GM18517 (cell line): Measurements from ENCODE around the gene SRRM1.
"Not testable (repeated sequence)": the region's sequence is repeated elsewhere in the genome, so short reads cannot be mapped to it uniquely, and the experiment has no call there.

Source experiments
- ATAC-seq: cut with Tn5 transposase; IDR thresholded peaks from one replicate; pipeline ENCODE4 v1.9.1; 2021; ENCODE audit warnings: mild to moderate bottlenecking, moderate library complexity; ENCODE audit not compliant: unreplicated experiment

Gene SRRM1

DNA sequence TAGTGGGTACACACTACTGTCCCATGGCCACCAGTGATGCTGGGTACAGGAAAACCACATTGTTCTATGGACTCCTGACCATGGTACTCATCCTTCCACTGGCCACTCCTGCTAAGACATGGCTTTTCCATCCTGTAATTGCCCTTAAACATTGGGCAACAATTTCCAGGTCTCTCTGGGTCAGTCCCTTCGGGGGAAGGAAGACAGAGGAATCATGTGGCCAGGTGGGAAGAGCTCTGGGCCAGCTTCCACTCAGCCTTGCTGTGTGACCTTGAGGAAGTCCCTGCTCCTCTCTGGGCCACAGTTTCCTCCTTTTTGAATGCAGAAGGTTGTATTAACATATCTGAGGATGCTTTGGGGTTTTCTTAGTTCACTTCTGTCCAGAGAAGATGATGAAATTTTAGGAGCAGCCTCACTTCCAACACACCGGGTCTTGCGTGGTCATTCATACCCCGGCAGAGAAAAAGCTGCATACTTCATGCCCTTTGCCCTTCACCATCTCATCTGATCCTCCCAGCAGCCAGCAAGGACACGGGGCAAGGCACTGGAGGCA is 50.8 kb downstream of the SRRM1 start:
- ATAC-seq = no peak

DNA sequence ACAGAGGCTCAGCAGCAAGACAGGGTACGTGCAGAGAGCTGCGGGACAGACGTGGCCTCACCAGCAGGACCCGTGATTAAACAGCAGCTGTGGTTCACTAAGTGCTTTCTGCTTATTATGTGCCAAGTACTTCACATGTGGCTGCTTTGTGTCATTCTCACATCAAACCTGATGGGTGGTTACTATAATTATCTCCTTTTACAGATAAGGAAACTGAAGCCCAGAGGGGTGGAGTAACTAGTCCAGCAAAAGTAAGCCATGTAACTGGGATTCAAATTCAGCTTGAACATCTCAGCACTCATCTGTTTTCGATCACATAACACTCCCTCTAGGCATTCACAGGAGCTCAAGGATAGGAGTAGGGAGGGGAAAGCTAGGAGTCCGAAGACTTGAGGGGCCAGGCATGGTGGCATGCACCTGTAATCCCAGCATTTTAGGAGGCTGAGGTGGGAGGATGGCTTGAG is 51.3 kb downstream of the SRRM1 start:
- no peak for ATAC-seq

DNA sequence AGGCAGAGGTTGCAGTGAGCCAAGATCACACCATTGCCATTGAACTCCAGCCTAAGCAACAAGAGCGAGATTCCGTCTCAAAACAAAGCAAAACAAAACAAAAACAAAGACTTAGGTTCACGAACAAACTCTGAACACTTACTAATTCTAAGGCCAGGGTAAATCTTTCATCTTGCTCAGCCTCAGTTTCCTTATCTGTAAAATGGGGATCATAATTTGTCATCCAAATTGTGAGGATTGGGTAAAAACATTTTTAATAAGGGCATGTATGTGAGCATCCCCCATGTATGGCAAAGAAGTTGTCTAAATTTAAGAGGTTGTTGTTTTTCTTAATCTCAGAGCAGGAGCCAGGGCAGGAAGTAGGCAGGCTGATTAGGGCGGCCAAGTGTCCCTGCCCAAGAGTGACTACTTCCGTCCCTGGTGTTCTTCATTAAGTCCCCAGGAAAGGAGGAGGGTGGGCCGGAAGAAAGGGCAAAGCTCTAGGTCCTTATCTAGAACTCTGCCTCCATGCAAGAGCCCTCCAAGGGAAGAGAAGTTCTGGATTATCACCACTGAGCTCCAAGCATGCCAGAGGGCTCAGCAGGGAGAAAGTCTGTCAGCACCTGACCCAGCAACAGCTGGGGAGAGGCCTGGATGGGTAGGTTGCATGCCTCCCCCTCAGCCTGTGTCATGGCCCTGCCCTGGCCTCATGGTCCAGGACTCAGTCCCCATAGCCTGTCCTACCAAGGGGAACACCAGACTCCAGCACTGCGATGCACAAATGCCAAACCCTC is 52.3 kb downstream of the SRRM1 start:
- no peak for ATAC-seq

DNA sequence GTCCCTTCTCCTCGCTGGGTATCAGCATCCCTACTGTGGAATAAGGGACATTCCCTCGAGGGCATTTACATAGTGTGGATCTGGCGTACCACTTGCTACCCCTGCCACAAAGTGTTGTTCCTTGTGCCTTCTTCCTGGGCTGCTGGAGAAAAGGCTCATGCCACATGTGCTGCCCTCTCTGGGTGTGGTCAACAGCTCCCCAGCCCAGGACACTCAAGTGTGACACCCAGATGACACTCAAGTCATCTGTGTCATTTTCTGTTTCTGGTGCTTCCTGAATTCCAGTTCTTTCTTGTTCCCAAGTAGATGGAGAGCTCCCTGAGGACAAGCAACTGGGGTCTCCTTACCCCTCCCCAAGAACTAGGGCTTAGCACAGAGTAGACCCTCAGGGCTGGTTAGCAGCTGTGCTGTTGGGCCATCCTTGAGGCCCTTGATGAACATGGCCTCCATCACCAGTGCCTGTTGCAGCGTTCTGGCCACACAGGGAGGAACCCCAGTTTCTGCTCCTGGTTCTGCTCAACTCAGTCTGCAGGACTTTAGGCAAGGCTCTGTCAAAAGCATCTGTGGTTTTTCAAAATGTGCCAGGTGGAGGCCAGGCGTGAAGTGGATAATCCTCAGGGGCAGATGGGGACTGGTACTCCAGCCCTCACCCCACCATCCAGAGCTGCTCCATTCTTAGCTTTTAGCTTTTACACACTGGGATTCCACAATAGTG is 53.1 kb downstream of the SRRM1 start:
- no peak for ATAC-seq

DNA sequence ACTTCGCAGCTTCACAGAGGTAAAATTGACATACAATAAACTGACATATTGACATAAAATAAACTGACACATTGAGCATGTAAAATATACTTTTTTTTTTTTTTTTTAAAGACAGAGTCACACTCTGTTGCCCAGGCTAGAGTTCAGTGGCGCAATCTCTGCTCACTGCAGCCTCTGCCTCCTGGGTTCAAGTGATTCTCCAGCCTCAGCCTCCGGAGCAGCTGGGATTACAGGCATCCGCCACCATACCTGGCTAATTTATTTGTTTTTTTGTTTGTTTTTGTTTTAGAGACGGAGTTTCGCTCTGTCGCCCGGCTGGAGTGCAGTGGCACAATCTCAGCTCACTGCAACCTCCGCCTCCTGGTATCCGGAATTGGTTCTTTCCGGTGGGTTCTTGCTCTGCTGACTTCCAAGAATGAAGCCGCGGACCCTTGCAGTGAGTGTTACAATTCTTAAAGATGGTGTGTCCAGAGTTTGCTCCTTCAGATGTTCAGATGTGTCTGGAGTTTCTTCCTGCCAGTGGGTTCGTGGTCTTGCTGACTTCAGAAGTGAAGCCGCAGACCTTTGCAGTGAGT is 53.7 kb downstream of the SRRM1 start:
- ATAC-seq = no peak

DNA sequence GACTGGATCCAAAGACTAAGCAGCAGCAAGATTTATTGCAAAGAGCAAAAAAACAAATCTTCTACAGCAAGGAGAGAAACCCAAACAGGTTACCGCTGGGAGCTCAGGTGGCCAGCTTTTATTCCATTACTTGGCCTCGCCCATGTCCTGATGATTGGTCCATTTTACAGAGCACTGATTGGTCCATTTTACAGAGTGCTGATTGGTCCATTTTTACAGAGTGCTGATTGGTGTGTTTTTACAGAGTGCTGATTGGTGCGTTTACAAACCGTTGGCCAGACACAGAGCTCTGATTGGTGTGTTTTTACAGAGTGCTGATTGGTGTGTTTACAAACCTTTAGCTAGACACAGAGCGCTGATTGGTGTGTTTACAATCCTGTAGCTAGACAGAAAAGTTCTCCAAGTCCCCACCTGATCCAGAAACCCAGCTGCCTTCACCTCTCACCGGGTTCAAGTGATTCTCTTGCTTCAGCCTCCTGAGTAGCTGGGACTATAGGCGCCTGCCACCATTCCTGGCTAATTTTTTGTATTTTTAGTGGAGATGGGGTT is 54.4 kb downstream of the SRRM1 start:
- ATAC-seq = not testable (repeated sequence)

DNA sequence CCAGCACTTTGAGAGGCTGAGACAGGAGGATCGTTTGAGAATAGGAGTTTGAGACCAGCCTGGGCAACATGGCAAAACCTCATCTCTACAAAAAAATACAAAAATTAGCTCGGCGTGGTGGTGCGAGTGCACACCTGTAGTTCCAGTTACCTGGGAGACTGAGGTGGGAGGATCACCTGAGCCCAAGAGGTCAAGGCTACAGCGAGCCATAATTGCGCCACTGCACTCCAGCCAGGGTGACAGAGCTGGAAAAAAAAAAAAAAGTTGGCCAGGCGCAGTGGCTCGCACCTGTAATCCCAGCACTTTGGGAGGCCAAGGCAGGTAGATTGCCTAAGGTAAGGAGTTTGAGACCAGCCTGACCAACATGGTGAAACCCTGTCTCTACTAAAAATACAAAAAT is 55.2 kb downstream of the SRRM1 start:
- not testable (repeated sequence) for ATAC-seq

DNA sequence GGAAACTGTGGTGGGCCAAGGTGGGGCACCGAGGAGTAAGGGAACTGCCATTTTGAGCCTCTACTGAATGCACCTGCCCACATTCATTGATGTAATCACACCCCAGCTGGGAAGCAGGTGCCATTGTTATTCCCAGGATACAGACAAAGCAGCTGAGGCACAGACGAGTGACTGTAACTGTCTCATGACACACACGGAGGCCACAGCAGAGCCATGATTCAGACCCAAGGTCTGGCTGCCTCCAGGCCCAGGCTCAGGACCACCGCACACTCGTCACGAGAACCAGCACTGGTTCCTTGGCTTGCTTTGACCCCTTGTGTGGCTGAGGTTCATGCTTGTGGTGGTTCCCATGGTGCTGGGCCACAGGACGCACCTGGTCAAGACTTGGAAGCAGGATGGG is 56.5 kb downstream of the SRRM1 start:
- ATAC-seq = no peak

DNA sequence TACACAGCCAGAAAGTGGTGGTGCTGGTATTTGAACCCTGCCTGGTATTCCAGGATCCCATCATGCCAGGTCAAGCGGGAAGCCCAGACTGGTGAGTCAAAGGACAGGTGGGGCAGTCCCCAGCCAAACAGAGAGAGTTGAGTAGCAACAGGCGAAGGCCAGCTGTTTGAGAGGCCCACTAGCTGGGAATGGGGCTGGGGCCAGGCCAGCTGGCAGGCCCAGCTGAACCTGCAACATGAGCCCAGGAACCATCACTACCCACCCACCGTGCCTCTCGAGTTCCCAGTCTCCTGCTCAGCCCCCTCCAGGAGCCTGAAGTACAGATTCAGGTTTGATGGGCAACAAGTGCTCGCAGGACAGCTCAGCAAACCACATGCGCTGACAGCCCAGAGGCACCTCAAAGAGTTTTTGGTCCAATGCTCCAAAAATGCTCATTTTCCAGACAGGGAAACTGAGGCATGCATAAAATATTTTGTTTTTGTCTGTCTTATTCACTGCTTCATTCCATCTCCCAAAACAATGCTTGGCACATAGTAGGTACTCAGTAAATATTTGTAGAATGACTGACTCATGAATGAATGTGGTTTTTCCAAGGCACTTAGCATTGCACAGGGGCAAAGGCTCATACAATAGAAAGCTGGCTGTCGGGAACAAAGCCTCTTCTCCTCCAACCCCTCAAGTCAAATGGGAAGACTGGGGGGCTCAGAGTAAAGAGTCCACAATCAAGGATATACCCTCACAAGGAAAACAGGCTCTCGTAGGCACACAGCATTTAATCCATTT is 59.6 kb downstream of the SRRM1 start:
- ATAC-seq = no peak

DNA sequence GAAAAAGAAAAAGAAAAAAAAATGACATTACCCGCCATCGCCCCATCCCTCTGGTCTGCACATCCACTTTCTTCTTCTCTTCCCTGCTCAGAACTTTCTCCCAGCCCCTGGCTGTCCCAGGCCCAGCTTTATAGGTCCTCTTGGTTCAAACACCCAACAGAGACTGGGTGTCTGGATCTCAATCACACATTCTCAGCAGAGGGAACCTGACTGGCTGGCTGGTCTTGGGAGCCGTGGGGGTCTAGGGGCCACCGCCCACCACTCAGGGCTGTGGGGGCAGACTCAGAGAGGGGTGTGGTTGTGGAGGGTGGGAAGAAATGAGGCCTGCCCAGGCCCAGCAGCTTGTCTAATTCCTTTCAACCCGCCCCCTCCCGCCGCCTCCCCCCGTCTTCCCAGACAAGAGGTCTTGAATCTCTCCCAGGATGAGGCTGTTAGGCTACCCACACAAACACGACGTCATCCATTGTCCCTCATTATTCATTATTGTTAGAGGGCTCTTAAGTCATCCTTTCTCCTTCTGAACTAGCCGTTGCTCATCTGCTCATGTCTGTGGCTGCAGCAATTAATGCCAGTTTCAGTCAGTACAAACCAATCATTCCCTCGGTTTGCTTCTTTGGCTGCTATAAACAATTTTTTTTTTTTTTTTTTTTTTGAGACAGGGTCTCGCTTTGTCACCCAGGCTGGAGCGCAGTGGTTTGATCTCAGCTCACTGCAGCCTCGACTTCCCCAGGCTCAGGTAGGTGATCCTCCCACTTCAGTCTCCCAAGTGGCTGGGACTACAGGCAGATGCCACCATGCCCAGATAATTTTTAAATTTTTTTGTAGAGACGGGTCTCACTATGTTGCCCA is 61.5 kb downstream of the SRRM1 start:
- no peak for ATAC-seq

DNA sequence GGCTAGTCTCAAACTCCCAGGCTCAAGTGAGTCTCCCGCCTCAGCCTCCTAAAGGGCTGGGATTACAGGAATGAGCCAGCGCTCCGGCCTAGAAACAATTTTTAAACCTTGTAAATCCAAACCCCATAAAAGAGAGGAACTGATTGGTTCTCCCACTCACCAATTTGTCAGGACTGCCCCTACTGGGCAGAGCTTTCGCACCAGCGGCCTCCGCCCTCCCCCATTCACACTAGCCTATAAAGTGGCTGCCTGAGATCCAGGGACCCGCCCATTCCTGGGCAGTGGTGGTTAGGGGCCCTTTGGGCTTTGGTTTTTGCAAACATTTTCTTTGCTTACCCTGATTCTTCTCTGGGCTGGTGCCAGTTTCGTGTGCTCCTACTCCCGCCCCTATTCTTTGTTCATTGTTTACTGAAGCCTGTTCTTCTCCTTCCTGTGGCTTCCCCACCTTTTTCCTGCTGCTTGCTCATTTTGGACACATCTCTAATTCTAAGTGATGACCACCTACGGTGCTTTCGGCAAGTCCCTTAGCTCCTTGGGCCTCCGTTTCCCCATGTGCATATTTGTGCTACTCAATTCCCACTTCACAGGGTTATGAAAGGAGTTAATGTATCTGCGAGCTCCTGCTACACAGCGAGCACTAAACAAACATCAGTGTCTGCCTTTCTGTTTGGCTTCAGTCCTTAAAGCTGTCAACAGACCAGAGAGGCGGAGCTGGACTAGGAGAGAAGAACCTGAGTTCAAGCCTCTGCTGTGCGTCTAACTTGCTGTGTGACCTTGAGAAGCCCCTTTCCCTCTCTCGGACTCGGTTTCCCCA is 62.4 kb downstream of the SRRM1 start:
- no peak for ATAC-seq

DNA sequence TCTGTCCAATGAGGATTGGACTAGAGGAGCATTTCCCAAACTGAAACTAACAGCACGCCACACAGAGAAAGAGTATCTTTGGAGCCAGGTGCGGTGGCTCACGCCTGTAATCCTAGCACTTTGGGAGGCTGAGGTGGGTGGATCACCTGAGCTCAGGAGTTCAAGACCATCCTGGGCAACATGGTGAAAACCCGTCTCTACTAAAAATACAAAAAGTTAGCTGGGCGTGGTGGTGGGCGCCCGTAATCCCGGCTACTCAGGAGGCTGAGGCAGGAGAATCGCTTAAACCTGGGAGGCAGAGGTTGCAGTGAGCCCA is 62.9 kb downstream of the SRRM1 start:
- not testable (repeated sequence) for ATAC-seq

DNA sequence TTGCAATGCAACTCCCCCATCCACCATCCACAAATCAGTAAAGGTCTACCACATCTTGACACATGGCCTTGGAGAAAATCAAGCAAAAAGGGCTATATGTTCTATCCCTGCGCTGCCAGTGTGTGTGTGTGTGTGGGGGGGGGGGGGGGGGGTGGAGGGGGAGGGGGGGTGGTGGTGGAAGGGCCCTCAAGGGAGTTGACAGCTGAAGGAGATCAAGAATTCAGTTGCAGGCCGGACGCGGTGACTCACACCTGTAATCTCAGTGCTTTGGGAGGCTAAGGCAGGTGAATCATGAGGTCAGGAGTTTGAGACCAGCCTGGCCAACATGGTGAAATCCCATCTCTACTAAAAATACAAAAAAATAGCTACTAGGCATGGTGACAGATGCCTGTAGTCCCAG is 64.6 kb downstream of the SRRM1 start:
- ATAC-seq = no peak

DNA sequence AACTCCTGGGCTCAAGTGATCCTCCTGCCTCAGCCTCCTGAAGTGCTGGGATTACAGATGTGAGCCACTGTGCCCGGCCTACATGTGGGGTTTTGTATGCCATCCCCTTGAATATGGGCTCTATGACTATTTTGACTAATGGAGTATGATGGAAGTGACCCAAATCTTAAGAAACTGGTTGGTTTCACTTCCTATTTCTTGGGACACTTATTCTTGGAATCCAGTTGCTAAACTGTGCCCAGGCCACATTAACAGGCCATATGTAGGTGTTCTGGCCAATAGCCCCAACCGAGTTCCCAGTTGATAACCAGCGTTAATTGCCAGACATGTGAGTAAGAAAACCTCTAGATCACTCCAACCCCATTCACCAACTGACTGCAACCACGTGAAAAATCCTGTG is 65.8 kb downstream of the SRRM1 start:
- ATAC-seq = no peak

DNA sequence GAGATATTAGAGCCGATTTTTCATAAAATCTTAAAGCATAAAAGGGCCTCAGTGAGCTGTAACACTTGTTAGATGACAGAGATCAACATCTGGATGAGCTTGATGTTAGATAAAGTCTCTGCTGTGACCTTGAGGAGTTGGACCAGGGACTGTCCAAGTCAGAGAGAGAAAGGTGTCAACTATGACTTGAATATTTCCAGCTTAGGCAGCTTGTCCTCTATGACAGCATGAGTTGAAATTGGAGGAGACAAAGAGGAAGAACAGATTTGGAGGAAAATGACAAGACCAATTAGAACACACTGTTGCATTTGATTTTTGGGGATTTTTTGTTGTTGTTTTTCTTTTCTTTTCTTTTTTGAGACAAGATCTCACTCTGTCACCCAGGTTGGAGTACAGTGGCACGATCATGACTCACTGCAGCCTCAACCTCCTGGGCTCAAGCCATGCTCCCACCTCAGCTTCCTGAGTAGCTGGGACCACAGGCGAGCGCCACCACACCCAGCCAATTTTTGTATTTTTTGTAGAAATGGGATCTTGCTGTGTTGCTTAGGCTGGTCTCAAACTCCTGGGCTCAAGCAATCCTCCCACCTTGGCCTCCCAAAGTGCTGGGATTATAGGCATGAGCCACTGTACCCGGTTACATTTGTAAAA is 66.8 kb downstream of the SRRM1 start:
- no peak for ATAC-seq

DNA sequence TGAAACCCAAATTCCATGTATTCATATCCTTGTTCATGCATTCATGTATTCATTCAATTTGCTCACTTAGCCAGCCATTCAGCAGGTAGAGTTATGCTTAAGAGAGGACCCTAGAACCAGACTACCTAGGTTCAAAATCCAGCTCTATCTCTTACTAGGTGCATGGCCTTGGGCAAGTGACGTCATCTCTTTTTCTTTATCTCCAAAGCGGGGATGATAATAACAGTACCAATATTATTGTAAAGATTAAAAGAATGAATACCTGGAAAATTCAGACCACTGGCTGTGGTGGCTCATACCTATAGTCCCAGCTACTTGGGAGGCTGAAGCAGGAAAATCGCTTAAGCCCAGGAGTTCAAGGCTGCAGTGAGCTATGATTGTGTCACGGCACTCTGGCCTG is 68.2 kb downstream of the SRRM1 start:
- ATAC-seq = no peak

DNA sequence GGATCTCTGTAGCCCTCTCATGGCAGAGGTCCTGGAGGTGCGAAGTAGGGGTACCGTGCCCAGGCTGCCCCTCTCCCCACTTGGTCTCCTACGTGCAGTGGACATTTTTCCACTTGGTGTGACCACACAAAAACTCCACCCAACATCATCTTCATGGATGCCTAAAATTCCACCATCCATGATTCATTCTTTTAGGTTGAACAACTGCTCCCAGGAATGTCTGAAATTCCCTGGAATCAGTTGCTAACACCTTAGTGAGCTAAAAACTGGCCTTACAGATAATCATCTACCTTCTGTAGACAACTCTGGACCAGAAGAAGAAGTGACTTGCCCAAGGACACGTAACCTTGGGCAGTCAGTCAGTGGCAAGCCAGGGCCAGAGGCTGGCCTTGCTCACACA is 70.1 kb downstream of the SRRM1 start:
- no peak for ATAC-seq

DNA sequence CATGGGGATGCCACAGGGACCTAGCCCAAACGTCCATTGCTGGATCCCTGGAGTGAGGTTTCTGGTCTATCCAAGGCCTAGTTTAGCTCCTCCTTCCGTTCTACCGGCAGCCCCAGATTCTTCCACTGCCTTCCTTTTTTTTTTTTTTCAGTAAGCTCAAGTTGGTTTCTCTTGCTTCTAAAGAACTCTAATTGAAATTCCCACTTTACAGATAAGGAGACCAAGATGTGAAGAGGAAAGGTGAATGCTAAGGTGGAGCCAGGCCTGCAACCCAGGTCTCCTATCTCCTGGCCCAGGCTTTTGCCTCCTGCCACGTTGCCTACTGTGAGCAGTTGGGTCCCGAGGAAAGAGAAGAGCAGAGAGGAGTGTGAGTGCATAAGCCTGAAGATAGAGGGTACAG is 70.6 kb downstream of the SRRM1 start:
- ATAC-seq = no peak
